GM10266 (cell line): ENCODE measurements around the gene ARHGAP33.
A peak's percentile ranks its signal among the peaks of the same experiment; 100 is the strongest.

Source experiments
- DNase-seq: peaks from one replicate; pipeline ENCODE4 v3.0.0; 2012; ENCODE audit errors: extremely low spot score
- TF ChIP-seq, protein P1 (sequence below): IDR thresholded peaks from 2 replicates; pipeline ENCODE4 v1.5.1; 2012; ENCODE audit warnings: mild to moderate bottlenecking, low read depth; ENCODE audit not compliant: control insufficient read depth, insufficient read depth; ENCODE audit errors: missing control alignments

The ARHGAP33 gene

DNA sequence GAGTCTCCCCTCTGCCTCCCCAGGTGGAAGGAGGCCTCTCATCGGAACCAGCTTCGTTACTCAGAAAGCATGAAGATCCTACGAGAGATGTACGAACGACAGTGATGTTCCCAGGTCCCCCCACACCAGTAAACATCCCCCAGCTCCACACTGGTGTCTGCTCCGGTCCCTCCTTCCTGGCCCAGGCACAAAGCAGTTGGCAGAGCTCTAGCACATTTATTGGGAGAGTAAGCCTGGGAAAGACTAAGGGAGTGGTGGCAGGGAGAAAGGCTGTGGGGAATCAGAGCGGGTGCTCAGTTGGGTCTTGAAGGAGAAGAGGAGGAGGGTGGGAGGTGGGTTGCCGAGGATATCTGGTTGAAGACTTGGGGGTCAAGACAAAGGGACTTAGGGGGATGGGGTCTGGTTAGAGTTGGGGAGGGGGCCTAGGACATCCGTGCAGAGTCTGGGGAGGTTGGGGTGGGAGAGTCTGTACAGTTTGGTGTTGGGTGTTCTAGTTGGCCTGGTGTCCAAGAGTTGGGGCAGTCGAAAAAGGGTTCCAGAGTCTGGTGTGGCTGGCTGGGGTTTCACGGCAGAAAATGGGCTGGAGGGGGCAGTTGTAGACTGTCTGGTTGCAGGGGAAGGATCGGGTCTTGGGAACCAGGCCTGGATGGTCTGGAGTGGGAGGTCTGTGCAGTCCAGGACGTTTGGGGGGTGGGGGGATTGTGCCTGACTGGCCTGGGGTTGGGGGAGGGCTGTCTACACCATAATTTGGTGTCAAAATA is 20.8 kb upstream of the ARHGAP33 start:
- DNase-seq = no peak
- TF ChIP-seq, protein P1, sequence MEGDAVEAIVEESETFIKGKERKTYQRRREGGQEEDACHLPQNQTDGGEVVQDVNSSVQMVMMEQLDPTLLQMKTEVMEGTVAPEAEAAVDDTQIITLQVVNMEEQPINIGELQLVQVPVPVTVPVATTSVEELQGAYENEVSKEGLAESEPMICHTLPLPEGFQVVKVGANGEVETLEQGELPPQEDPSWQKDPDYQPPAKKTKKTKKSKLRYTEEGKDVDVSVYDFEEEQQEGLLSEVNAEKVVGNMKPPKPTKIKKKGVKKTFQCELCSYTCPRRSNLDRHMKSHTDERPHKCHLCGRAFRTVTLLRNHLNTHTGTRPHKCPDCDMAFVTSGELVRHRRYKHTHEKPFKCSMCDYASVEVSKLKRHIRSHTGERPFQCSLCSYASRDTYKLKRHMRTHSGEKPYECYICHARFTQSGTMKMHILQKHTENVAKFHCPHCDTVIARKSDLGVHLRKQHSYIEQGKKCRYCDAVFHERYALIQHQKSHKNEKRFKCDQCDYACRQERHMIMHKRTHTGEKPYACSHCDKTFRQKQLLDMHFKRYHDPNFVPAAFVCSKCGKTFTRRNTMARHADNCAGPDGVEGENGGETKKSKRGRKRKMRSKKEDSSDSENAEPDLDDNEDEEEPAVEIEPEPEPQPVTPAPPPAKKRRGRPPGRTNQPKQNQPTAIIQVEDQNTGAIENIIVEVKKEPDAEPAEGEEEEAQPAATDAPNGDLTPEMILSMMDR = no peak

DNA sequence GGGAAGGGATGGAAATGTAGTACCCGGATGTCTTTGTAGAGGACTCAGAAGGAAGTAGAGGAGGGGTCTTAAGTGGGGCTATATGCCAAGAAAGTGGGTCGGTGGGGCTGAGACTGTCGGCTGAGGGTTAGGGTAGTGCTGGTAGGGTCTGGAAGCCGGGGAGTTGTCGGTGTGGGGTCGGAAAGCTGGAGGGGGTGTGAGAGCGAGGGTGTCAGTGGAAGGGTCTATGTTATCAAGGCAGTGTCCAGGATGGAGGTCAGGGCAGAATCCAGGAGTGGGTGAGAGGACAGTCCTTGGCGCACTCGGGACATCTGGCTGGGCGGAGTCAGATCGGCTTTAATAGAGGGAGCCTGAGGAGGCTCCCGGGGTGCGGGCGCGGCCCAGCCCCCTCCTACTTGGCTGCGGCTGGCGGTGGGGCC is 20.2 kb upstream of the ARHGAP33 start:
- no peak for DNase-seq
- TF ChIP-seq, protein P1 = no peak

DNA sequence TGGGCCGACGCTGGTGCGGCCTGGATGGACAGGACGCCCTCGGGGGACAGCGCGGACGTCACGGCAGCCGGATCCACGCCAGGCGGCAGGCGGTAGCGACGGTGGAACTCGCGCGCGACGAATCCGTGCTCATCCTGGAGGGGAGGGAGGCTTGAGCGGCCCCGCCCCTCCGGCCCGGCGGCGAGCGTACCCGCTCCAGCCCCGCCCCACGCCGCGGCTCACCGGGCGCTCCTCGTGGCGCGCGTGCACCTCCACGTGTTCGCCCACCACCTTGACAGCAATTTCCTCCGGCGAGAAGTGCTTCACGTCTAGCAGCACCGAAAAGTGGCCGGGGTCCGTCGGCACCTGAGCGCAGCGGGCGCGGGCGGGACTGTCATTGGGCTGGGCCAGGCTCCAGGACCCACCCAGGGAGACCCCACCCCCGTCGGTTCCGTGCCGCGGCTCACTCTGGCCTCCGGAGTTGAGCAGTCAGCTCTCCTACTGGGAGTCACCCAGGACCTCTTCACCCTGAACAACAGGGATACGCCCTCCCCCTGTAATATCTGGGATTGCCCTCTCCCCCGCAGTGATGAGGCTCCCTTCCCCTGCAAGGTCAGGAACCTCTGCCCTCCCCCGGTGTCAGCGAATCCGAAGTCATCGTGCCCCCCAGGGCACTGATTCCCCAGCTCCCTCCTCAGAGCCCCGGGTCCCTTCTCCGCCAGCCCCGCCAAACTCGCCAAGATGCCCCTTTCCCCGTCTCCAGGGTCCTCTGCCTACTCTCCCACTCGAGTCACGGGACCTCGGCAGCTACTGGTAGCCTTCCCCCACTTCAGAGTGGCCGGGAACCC is 19.6 kb upstream of the ARHGAP33 start:
- TF ChIP-seq, protein P1 = no peak
- DNase-seq = peak; percentile 24

DNA sequence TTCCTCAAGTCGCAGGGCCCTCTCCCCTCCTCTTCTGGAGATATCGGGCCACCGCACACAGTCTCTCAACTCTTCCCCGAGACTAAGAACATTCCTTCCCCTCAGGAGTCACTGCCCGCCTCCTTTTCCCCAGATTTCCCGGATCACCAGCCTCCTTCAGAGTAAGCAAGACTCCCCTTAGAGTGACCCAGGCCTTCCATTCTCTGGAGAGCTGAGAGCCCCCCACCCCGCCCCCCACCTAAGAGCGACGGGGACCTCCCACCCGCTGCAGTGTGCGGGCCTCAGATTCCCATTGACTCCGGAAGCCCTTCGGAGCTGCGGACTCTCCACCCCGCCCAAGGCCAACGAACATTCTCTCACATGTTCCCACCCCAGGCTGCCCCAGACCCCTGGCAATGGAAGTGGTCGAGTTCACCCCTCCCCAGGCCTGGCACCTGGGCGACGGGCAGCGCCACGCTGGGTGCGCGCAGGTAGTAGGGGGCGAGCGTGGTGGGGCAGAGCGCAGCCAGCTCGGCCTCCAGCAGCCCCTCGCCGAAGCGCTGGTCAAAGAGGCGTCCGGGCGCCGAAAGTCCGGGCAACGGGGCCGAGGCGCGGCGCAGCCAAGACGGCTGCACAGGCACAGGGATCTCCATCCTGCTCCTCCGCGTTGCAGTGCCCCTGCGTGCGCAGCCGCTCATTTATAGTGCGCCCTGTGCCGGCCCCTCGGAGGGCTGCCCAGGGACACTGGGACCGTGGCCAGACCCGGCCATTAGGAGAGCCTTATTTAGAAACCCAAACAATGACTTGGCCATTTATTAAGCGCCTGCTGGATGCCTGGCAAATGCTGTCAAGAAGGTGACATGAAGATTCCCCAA is 18.8 kb upstream of the ARHGAP33 start, which contains the start of gene HSPB6:
HSPB6 (minus strand) TSS at position 653 of the 854 bp plus-strand sequence; CDS start at position 632, 21 bp downstream.
- TF ChIP-seq, protein P1 = no peak
- DNase-seq = no peak

DNA sequence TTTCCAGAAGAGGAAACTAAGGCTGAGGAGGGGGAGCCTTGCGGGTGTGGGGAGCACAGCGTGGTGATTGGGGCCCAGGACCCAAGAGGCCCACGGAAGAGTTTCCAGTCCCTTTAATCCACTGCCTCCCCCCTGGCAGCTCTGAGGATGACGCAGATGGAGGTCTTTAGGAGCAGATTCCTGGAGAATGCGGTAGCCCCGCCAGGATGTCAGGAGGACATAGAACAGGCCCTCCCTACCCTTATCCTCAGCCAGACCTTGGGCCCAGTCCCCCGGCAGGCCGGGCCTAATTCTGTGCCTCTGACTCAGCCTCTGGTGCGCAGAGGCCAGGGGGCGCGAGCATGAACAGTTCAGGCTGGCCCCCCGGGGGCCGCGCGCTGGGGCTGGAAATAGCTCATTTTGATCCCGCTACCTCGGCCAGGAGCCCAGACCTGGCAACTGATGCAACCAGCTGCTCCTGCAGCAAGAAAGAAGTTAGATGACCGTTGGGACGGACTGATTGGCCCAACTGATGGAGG is 18.1 kb upstream of the ARHGAP33 start:
- no peak for DNase-seq
- TF ChIP-seq, protein P1 = no peak

DNA sequence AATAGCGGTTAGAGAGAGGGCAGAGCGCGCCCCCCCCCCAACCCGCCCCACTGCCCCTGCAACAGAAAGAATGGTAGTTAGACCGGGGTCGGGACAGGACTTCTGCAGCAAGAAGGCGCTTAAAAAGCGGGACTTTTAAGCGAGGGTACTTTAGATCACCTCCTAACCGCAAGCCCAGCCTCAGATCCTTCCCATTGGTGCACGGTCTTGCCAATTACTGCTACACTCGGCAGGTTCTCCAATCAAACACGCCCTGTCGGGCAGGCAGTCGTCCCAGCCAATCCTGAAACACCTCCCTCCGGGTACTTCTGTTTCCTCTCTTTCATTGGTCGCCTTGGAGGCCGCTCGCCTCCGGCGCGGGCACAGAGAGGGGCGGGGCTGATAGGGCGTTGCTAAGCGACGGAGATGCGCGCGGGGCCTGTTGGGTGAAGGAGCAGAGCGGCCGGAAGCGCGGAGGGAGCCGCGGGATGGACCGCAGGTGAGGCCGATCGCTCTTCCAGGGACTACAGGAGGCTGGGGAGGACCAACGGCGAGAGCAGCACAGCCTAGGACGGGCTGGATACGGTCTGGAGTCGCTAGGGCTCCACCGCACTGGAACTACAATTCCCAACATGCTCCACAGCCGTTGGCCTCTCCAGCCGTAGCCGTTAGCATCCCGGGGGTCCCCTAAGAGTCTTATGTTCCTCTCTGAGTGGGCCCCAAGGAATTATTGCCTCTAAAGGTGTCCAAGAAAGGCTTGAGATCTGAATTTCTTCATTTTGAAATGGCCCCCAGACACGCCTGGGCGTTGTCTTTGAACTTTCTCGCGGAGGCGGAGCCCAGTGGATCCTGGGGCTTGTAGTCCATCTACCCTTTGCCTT is 17.4 kb upstream of the ARHGAP33 start, which contains the start of gene PROSER3:
PROSER3 (plus strand) TSS at position 428 of the 860 bp plus-strand sequence; CDS start at position 468, 40 bp downstream.
- TF ChIP-seq, protein P1 = no peak
- peak; percentile 99 for DNase-seq
